OCI-LY7 (cell line): ENCODE results near the gene BPIFB3. TPM values are rescaled to one million over a fixed set of nuclear protein-coding genes. Genes with fewer than 3 reads are reported as not detected.

Experiments
- BruUV-seq: library from RNA; stranded (reverse); fragments of 400-500 nt; replicated peaks from 2 replicates; lab custom pipeline; 2021; lab: Mats Ljungman, UMichigan
- CTCF ChIA-PET: fragments of 300-600 bp; sonication (Branson Sonifier 250); formaldehyde crosslinking; loops from one replicate; lab custom pipeline; 2022; ENCODE audit warnings: antibody characterized with exemption; ENCODE audit not compliant: unreplicated experiment; lab: Charles Lee
- POLR2A ChIA-PET: fragments of 300-600 bp; sonication (Branson Sonifier 250); formaldehyde crosslinking; loops from one replicate; lab custom pipeline; 2022; ENCODE audit warnings: antibody characterized with exemption; lab: Charles Lee
- DNase-seq: peaks from one replicate; pipeline ENCODE4 v3.0.0-alpha.2; 2015; ENCODE audit warnings: low spot score
- H2AFZ ChIP-seq: fragments of 200-600 bp; sonication (generic), shearing (Covaris generic); 2 replicates; pipeline ENCODE4 v1.6.1; 2014; ENCODE audit warnings: mild to moderate bottlenecking, antibody characterized with exemption, low read length, moderate library complexity
- H3K27ac ChIP-seq: fragments of 200-600 bp; sonication (generic); 2 replicates; pipeline ENCODE4 v1.5.1; 2014; ENCODE audit warnings: mixed run types, low read depth, mild to moderate bottlenecking, moderate library complexity, low read length, inconsistent platforms; ENCODE audit not compliant: poor library complexity, severe bottlenecking
- H3K36me3 ChIP-seq: fragments of 200-600 bp; sonication (generic); 2 replicates; pipeline ENCODE4 v1.6.1; 2014; ENCODE audit warnings: mild to moderate bottlenecking, antibody characterized with exemption, low read length, moderate library complexity, mixed read lengths; ENCODE audit not compliant: insufficient read depth
- H3K4me1 ChIP-seq: fragments of 200-600 bp; sonication (generic); 2 replicates; pipeline ENCODE4 v1.5.1; 2014; ENCODE audit warnings: mild to moderate bottlenecking, low read length; ENCODE audit not compliant: insufficient read depth, poor library complexity, severe bottlenecking
- H3K4me2 ChIP-seq: fragments of 200-600 bp; sonication (generic); 2 replicates; pipeline ENCODE4 v1.6.1; 2014; ENCODE audit warnings: mild to moderate bottlenecking, low read length
- H3K4me3 ChIP-seq: fragments of 200-600 bp; sonication (generic); 2 replicates; pipeline ENCODE4 v1.5.1; 2014; ENCODE audit warnings: mild to moderate bottlenecking, low read depth, low read length; ENCODE audit not compliant: poor library complexity, severe bottlenecking
- H3K79me2 ChIP-seq: fragments of 200-600 bp; sonication (generic); 2 replicates; pipeline ENCODE4 v1.6.1; 2016; ENCODE audit warnings: low read depth, mild to moderate bottlenecking, low read length, moderate library complexity, mixed read lengths; ENCODE audit not compliant: insufficient read depth
- H3K9me2 ChIP-seq: fragments of 200-600 bp; sonication (generic); 2 replicates; pipeline ENCODE4 v1.6.1; 2016; ENCODE audit warnings: mild to moderate bottlenecking, low read length, mixed read lengths; ENCODE audit not compliant: insufficient read depth
- H3K9me3 ChIP-seq: fragments of 200-600 bp; sonication (generic); 2 replicates; pipeline ENCODE4 v1.6.1; 2014; ENCODE audit warnings: mild to moderate bottlenecking, mixed run types, low read length, mixed read lengths
- H4K20me1 ChIP-seq: fragments of 200-600 bp; sonication (generic); 2 replicates; pipeline ENCODE4 v1.6.1; 2014; ENCODE audit warnings: mild to moderate bottlenecking, antibody characterized with exemption, low read length, moderate library complexity, mixed read lengths; ENCODE audit not compliant: insufficient read depth
- CTCF ChIP-seq: fragments of 200-600 bp; sonication (generic); conservative IDR thresholded peaks from 2 replicates; pipeline ENCODE4 v1.5.1; 2014; ENCODE audit warnings: mild to moderate bottlenecking, antibody characterized with exemption, low read length, moderate library complexity, mixed read lengths
- EZH2phosphoT487 ChIP-seq: fragments of 200-600 bp; sonication (generic); IDR thresholded peaks from 2 replicates; pipeline ENCODE4 v1.6.1; 2018; ENCODE audit warnings: low read depth, borderline replicate concordance, mild to moderate bottlenecking, mixed run types, antibody characterized with exemption, low read length, moderate library complexity, mixed read lengths
- intact Hi-C: fragments of 100-400 bp; cut with micrococcal nuclease; formaldehyde crosslinking; loops from one replicate; pipeline ENCODE4 v1.10.0; 2022; ENCODE audit not compliant: unreplicated experiment
- total RNA-seq, 2 experiments: library from RNA; depleted of rRNA in 1 of 2; stranded (reverse); fragments of >200 nt in 1 of 2; shearing (Covaris generic) in 1 of 2; gene quantifications; 2 replicates each; pipeline ENCODE4 v1.2.3, GENCODE V29; 2014 to 2022

BPIFB3 gene
- total RNA-seq, 2 experiments from 2014 or later, result not detected

GRCh38 chr20:33008336-33009213 lies 45.1 kb upstream of the BPIFB3 start:
- Histone ChIP-seq H2AFZ (no peak overlapping the region), H3K4me1 (no peaks in the 10 kb centered on the region), H3K27ac (no peak overlapping the region), H3K9me3 (peaks cover 8% of the 10 kb centered on the region; the same call in 1 of the 2 replicates), H3K4me3 (no peak overlapping the region), H3K4me2 (no peak overlapping the region), H3K79me2 (no peaks in the 10 kb centered on the region), H4K20me1 (no peaks in the 10 kb centered on the region), H3K9me2 (no peaks in the 10 kb centered on the region), H3K36me3 (no peaks in the 10 kb centered on the region)
- intact Hi-C loops, result no loop called here
- POLR2A ChIA-PET, result no interaction called here
- DNase-seq, result no peak
- no peak for TF ChIP-seq CTCF
- TF ChIP-seq EZH2phosphoT487, result no peak
- CTCF ChIA-PET, result no interaction called here
- no TSS peak for BruUV-seq

GRCh38 chr20:33009214-33010132 lies 44.2 kb upstream of the BPIFB3 start:
- Histone ChIP-seq H3K4me3 (no peak overlapping the region), H3K9me2 (no peaks in the 10 kb centered on the region), H2AFZ (no peak overlapping the region), H3K4me1 (no peaks in the 10 kb centered on the region), H3K79me2 (no peaks in the 10 kb centered on the region), H3K9me3 (peaks cover 8% of the 10 kb centered on the region; the same call in 1 of the 2 replicates), H3K27ac (no peak overlapping the region), H4K20me1 (no peaks in the 10 kb centered on the region), H3K4me2 (no peak overlapping the region), H3K36me3 (no peaks in the 10 kb centered on the region)
- peak; percentile 6 for DNase-seq
- no TSS peak for BruUV-seq
- ChIA-PET CTCF (interaction anchor here (0.6 kb wide), 1 partner anchor 15 kb away, joined by 3 read pairs; no protein-coding TSS in a partner anchor), POLR2A (interaction anchor here (0.6 kb wide), 1 partner anchor 177 kb away, joined by 10 read pairs; no protein-coding TSS in a partner anchor)
- TF ChIP-seq EZH2phosphoT487 (no peak), CTCF (no peak)
- intact Hi-C loops, result no loop called here
